OCI-LY3 (cell line): ENCODE measurements around the gene IRGC.

Experiments
- CTCF ChIP-seq: fragments of 200-600, 300-600 bp; sonication (generic); IDR thresholded peaks from 2 replicates; pipeline ENCODE4 v1.5.1; 2014; ENCODE audit warnings: antibody characterized with exemption, low read length, low read depth
- EZH2phosphoT487 ChIP-seq: fragments of 200-600 bp; shearing (Covaris generic); IDR thresholded peaks from 2 replicates; pipeline ENCODE4 v1.6.1; 2018; ENCODE audit warnings: antibody characterized with exemption, mixed run types, low read depth

DNA sequence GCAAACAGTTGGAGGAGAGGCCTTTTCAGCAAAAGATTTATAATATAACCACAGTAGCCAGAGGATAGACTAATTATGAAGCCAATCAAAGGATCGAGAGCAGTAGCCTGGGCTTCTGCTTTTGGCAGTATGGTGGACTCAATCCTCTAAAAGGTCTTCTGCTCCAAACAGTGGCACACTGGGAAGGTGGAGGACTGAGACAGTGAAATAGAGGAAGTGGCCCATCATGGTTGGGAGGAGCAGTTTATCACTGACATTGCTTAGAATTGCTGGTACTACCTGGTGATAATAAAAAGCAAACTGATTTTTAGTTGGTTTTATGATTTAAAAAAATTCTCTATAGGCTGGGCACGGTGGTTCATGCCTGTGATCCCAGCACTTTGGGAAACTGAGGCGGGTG, 25.0 kb upstream of the IRGC start:
- no peak for TF ChIP-seq CTCF
- TF ChIP-seq EZH2phosphoT487 = no peak
